Measurements from ENCODE around the gene FAM219A.

Gene FAM219A

DNA sequence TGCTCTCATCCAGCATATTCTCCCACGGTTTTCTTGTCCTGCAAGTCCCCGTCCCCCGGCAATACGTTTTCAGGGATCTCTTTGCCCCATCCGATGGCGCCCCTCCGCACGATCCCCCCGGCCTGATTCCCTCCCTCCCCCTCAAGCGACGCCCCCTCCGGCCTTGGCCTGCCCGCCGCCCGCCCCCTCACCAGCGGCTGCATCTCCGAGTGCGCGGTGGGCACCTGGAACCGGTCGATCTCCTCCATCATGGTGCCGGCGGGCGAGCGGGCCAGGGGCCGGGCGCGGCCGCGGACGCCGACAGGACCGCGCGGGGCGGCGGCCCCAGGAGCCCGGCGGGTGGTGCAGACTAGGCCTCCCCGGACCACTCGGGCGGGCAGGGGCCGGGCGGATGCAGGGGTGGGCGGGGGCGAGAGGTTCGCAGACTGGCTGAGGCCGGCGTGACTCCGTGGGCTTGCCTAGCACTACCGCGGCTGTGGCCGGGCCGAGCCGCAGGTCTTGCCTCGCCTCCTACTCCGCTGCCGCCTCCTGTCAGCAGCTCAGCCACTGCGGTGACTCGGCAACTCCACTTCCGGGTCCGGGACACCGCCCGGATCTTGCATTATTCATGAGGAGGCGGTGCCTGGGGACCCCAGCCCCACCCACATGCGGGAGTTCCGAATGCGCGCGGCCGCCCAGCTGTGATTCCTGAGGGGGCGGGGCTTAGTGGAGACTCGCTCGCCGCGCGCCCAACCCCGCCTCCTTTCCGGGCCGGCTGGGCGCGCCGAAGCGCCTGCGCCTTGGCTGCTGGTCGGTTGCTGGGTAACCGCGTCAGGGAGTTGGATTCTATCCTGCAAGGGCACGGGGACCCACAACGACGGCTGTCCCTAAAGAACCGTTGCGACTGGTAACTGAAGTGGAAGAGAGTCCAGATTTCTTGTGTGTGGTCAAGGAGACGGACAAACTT is at the start of gene FAM219A, which contains the start of gene DNAI1:
FAM219A (minus strand) TSS at position 558 of the 946 bp plus-strand sequence; CDS start at position 251, 307 bp downstream.
DNAI1 (plus strand) TSS at position 793 of the 946 bp plus-strand sequence. CDS start 201 bp downstream, outside the sequence.
- TF ChIP-seq CTCF (IDR thresholded peaks at IDR 0.05; ENCODE audit: low read depth, low read length): no peak
- peak within 1 kb of the TSS; percentile 45 for H3K27ac ChIP-seq
- H3K4me3 ChIP-seq (ENCODE audit: low read depth, low read length): peak within 1 kb of the TSS; percentile 78
- DNase-seq: peak; percentile 98
- H3K27me3 ChIP-seq (ENCODE audit: insufficient read depth, low read depth, severe bottlenecking): no peaks in the 10 kb centered on the region
- no peaks in the 10 kb centered on the region for H3K9me3 ChIP-seq (ENCODE audit: severe bottlenecking)
- H3K36me3 ChIP-seq: no peaks in the 10 kb centered on the region

- DNase-seq: no peak
- no peak overlapping the region for H3K4me3 ChIP-seq (ENCODE audit: low read depth, low read length)
- H3K27ac ChIP-seq: no peak overlapping the region
- peaks cover 15% of the 10 kb centered on the region for H3K27me3 ChIP-seq (ENCODE audit: insufficient read depth, low read depth, severe bottlenecking)
- H3K9me3 ChIP-seq (ENCODE audit: severe bottlenecking): peaks cover 20% of the 10 kb centered on the region
- H3K36me3 ChIP-seq: no peaks in the 10 kb centered on the region
- no peak for TF ChIP-seq CTCF (IDR thresholded peaks at IDR 0.05; ENCODE audit: low read depth, low read length)
Observed at GRCh38 chr9:34507966-34508365, 49.6 kb upstream of the FAM219A start.

- no peak for TF ChIP-seq CTCF (IDR thresholded peaks at IDR 0.05; ENCODE audit: low read depth, low read length)
Observed at GRCh38 chr9:34507556-34507955, 49.2 kb upstream of the FAM219A start.

GRCh38 chr9:34506623-34507022 is 48.3 kb upstream of the FAM219A start:
- DNase-seq: no peak
- H3K27me3 ChIP-seq (ENCODE audit: insufficient read depth, low read depth, severe bottlenecking): peaks cover 15% of the 10 kb centered on the region
- peaks cover 20% of the 10 kb centered on the region for H3K9me3 ChIP-seq (ENCODE audit: severe bottlenecking)
- TF ChIP-seq CTCF (IDR thresholded peaks at IDR 0.05; ENCODE audit: low read depth, low read length): no peak
- H3K36me3 ChIP-seq: no peaks in the 10 kb centered on the region
- no peak overlapping the region for H3K4me3 ChIP-seq (ENCODE audit: low read depth, low read length)
- no peak overlapping the region for H3K27ac ChIP-seq

More at GRCh38 chr9:34507556-34507955, 49.2 kb upstream of the FAM219A start:
- no peak for DNase-seq
- Histone ChIP-seq H3K36me3 (no peaks in the 10 kb centered on the region), H3K27me3 (ENCODE audit: insufficient read depth, low read depth, severe bottlenecking) (peaks cover 15% of the 10 kb centered on the region), H3K9me3 (ENCODE audit: severe bottlenecking) (peaks cover 20% of the 10 kb centered on the region), H3K27ac (no peak overlapping the region), H3K4me3 (ENCODE audit: low read depth, low read length) (no peak overlapping the region)

- H3K27ac ChIP-seq: no peak overlapping the region
- peak; percentile 78 for DNase-seq
- H3K36me3 ChIP-seq: no peaks in the 10 kb centered on the region
- no peak for TF ChIP-seq CTCF (IDR thresholded peaks at IDR 0.05; ENCODE audit: low read depth, low read length)
- no peak overlapping the region for H3K4me3 ChIP-seq (ENCODE audit: low read depth, low read length)
- peaks cover 15% of the 10 kb centered on the region for H3K27me3 ChIP-seq (ENCODE audit: insufficient read depth, low read depth, severe bottlenecking)
- H3K9me3 ChIP-seq (ENCODE audit: severe bottlenecking): peaks cover 20% of the 10 kb centered on the region
Observed at GRCh38 chr9:34505370-34506120, 47.2 kb upstream of the FAM219A start.
